ENCODE results near the gene PALLD.

The PALLD gene

GRCh38 chr4:168864821-168865541 is 368.1 kb downstream of the PALLD start:
- no peak for DNase-seq

- no peak for DNase-seq
Observed at GRCh38 chr4:168865854-168866253, 369.0 kb downstream of the PALLD start.

- no peak for DNase-seq
Observed at GRCh38 chr4:168866635-168867034, 369.8 kb downstream of the PALLD start.

DNA sequence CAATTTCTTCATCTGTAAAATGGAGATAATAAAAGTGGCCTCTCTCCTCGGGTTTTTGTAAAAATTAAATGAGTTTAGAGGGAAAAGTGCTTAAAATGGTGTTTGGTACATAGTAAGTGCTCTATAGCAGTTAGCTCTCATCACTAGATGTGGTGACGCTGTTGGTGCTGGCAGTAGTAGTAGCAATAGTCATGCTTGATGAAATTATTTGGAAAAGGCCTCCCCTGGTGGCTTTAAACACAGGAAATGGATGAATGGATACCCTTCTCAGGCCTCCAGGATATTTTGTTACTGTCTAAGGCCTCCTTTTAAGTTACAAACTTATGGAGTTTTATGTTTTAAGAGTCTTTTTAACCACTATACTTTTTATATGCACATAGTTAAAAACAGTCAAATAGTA is 370.3 kb downstream of the PALLD start:
- no peak for DNase-seq

GRCh38 chr4:168868044-168868781 is 371.4 kb downstream of the PALLD start:
- DNase-seq: no peak

DNA sequence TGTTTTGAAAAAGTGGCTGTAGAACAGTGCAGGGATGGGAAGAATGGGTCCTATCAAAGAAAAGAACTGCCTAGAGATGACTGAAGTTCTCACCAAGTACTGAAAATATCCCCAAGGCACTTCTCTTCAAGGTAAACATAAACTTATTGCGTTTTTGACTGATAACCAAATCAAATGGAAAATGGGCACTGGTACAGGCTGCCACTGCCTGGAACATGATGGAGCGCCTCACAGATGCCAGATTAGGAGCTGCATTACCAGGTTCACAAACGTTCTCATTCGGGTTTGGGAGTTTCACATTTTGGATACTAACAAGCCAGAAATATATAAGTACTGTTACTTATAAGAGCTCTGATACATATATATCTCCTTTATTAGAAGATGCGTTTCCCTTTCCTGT is 371.9 kb downstream of the PALLD start:
- DNase-seq: no peak

GRCh38 chr4:168870004-168870403 is 373.2 kb downstream of the PALLD start:
- no peak for DNase-seq

GRCh38 chr4:168871632-168872031 is 374.8 kb downstream of the PALLD start:
- no peak for DNase-seq

GRCh38 chr4:168874083-168874482 is 377.2 kb downstream of the PALLD start:
- DNase-seq: no peak

- DNase-seq: no peak
Observed at GRCh38 chr4:168876106-168876505, 379.3 kb downstream of the PALLD start.

DNA sequence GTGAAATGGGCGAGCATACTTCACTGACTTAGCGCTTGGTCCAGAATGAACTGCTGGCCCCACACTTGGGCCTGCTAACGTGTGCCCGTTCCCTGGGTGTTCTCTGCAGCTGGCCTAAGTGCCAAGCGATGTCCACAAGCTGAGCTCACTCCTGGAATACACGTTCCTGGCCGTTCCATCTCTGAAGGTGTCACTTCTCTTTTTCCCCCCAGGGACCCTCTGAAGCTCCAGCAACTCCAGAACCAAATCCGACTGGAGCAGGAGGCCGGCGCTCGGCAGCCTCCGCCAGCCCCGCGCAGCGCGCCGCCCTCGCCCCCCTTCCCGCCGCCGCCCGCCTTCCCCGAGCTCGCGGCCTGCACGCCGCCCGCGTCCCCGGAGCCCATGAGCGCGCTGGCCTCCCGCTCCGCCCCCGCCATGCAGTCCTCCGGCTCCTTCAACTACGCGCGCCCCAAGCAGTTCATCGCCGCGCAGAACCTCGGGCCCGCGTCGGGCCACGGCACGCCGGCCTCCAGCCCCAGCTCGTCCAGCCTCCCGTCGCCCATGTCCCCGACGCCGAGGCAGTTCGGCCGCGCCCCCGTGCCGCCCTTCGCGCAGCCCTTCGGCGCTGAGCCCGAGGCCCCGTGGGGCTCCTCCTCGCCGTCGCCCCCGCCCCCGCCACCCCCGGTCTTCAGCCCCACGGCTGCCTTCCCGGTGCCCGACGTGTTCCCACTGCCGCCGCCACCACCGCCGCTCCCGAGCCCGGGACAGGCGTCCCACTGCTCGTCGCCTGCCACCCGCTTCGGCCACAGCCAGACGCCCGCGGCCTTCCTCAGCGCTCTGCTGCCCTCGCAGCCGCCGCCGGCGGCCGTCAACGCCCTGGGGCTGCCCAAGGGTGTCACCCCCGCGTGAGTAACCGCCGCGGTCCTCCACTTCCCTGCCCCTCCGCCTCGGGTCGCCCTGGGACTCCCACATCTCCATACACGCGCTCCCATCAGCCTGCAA is 380.9 kb downstream of the PALLD start:
- no peak for DNase-seq

DNA sequence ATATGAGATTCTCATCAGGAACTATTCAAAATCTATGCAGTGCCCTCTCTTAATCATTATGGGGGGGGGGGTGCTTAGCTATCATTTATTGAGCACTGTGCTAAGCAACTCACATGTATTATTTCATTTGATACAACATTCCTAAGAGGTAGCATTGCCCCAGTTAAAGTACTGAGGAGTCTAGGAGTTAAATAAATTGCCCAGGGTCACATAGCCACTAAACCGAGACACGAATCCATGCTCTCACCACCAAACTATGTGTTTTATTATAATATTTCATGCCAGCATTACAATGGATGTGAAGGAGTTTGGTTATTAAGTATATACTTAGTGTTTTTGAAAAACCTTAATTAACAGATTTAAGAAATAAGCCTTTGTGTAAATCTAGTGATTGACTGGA is 381.8 kb downstream of the PALLD start:
- no peak for DNase-seq

- no peak for DNase-seq
Observed at GRCh38 chr4:168879188-168879587, 382.3 kb downstream of the PALLD start.

DNA sequence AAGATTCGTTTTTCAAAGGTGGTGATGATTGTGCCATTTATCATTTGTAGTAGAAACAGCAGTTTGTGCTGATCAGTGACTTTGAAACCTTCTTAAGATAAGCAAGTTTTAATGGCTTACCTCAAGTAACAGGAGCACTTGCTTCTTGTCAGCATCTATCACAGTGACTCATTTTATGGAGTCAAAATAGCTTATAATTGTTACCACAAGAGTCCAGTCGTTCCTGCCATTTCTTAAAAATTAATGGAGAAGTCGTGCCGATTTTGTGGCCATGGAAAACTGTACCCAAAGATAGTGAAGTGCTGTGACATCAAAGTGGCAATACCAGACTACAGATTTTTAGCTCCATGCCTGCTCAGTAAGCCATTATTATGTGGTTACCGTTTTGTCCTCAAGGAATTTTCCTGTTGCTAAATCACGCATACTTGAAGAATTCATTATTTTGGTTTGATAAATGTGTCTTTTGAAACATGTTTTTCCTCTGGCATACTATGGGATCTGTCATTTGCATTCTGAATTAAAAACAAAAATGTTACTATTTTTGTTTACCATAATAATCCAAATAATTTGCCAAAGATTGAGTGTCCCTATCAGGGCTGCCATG is 383.3 kb downstream of the PALLD start:
- DNase-seq: no peak

GRCh38 chr4:168880811-168881595 is 384.2 kb downstream of the PALLD start:
- no peak for DNase-seq

- DNase-seq: no peak
Observed at GRCh38 chr4:168881781-168882420, 385.0 kb downstream of the PALLD start.

- no peak for DNase-seq
Observed at GRCh38 chr4:168882650-168883233, 385.9 kb downstream of the PALLD start.

- no peak for DNase-seq
Observed at GRCh38 chr4:168883513-168883912, 386.7 kb downstream of the PALLD start.

DNA sequence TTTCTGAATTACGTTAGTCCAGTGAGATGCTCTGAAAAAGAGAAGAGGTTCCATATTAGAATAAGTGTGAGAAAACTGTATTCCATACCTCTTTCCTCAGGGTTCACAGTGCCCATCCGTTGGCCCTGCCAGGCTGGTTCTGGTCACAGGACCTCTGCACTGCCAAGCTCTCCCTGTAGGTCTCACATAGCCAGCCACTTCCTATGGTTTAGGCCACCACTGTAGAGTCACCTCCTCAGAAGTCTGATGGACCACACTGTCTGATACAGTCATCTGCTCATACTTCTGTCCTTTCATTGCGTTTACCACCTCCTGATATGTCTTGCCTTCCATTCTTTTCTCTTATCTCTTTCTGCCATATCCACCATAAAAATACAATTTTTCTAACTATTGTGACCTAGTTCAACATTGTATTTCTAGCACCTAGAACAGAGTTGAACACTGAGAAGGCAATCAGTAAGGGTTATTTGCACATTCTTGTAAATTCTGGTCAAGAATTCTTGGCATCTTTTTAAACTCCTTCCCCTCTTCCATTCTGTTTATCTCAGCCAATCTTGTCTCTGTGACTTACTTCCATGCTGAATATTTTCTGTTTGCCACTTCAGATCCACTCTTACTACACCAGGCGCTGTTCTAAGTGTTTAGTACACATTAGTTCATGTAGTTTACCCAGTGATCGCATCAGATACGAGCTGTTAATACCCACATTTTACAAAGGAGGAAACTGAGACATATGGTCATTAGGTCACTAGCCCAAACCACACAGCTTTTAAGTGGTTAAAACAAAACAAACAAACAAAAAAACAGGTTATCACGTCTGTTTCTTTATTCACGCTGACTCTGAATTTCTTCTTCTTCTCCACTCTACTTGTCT is 387.6 kb downstream of the PALLD start:
- no peak for DNase-seq

- no peak for DNase-seq
Observed at GRCh38 chr4:168885400-168885799, 388.5 kb downstream of the PALLD start.

Measured in DMS 273 treated with DMSO at 0.1 percent for 48 hours (cell line).